ENCODE results near the gene CACNA1B. TPM values are rescaled to one million over a fixed set of nuclear protein-coding genes. Genes with fewer than 3 reads are reported as not detected.
"Not testable (repeated sequence)": the region's sequence is repeated elsewhere in the genome, so short reads cannot be mapped to it uniquely, and the experiment has no call there.

CACNA1B gene
- total RNA-seq, 1 donor from 2014 or later: 0.07 TPM

- no peak for DNase-seq (ENCODE audit: low read depth, low spot score)
Measured at GRCh38 chr9:138069731-138070456, 192.3 kb downstream of the CACNA1B start.

- no peak for DNase-seq (ENCODE audit: low read depth, low spot score)
Measured at GRCh38 chr9:138070815-138071214, 193.2 kb downstream of the CACNA1B start.

DNA sequence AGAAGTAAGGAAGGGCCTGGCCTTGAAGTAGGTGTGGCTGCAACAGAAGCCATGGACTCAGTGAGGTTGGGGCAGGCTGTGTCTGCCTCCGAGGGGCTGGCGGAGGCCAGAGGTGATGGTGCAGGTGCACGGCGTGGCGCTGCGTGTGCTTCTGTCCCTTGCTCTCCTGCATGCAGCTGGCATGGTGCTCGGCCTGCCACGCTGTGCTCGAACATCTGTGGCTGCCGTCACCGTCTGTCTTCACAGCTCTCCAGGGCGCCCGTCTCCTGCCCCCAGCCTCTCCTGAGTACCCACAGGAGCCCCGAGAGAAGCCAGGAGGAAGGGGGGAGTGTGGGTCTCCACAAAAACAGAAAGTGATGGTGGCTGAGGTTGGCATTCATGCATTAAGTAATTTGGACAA is 193.7 kb downstream of the CACNA1B start:
- no peak for DNase-seq (ENCODE audit: low read depth, low spot score)

- no peak for DNase-seq (ENCODE audit: low read depth, low spot score)
Measured at GRCh38 chr9:138071731-138072130, 194.1 kb downstream of the CACNA1B start.

DNA sequence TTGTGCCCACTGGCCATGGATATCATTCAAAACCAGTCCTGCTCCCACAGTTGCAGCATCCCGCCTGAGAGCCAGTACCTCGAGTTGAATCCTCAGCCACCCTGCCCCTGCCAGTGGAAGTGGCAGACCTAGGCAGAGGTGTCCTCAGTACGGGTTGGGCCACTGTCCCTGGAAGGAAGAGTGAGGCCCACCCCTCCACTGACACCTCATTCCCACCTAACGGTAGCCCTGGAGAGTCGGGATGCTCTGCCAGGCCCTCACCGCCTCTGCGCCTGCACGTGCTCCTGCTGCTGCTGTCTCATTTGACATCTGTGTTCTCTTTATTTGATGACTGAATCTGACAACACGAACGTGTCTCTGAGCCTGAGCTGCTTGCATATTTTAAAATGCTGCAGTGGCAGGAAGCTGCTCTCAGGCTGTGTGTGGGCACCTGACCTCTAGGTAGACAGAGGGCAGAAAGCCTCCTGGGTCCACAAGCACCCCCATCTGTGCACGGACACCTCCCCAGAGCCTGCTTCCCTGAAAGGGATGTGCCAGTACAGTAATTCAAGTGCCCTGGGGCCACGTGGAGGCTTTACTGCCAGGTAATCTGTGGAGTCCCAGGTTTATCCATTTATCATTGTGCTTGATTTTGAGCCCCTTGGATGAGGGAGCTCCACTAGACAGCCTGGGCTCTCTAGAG is 194.7 kb downstream of the CACNA1B start:
- no peak for DNase-seq (ENCODE audit: low read depth, low spot score)

DNA sequence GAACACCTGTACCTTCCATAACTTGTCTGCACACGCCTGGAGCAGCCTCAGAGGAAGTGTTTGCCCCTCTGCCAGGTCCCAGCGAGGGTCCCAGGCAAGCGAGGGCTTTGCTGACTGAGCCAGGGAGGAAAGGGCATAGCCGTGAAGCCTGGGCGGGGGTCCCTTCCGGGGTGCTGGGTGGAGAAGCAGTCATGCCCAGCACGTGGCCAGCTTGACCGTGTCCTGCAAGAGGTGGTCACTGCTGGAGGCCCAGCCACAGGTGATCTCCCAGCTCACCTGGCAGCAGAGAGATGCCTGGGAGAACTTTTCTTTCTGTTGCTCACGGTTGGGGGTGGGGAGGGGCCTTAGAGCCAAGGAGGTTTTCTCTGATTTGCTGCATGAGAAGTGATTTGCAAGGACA is 195.3 kb downstream of the CACNA1B start:
- no peak for DNase-seq (ENCODE audit: low read depth, low spot score)

GRCh38 chr9:138073408-138073807 is 195.8 kb downstream of the CACNA1B start:
- no peak for DNase-seq (ENCODE audit: low read depth, low spot score)

DNA sequence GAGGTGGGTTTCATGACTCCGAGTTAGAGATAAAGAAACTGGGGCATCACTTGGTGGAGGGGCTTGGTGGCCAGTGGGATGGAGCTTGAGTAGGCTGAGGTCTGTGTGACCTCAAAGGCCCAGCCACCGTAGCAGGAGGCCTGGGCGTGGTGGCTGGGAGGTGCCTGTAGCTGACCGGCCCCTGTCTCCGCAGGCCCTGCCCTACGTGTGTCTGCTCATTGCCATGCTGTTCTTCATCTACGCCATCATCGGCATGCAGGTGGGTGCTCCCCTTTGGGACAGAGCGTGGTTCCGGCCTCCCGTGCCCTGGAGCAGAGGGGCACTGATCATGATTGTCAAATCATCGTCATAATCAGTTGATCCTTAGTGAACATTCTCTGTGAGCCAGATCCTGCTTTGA is 196.2 kb downstream of the CACNA1B start:
- DNase-seq (ENCODE audit: low read depth, low spot score): no peak

- DNase-seq (ENCODE audit: low read depth, low spot score): no peak
Measured at GRCh38 chr9:138074516-138074915, 196.9 kb downstream of the CACNA1B start.

GRCh38 chr9:138075496-138075895 is 197.9 kb downstream of the CACNA1B start:
- no peak for DNase-seq (ENCODE audit: low read depth, low spot score)

GRCh38 chr9:138075961-138076649 is 198.5 kb downstream of the CACNA1B start:
- no peak for DNase-seq (ENCODE audit: low read depth, low spot score)

DNA sequence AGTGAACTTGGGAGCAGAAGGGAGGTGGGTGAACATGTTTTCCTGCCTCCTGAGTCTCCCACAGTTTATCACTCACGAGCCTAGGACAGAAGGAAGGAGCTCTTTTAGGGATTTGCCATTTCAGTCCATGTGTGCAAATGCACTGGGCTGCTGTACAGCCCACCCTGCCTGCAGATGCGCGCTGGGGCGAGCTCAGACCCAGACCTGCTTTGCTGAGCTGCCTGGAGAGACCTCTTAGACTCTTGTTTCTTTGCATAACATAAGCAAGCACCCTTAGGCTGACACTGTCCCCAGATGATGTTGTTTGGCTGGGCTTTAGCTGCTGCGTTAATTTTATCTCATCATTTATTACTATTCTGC is 199.0 kb downstream of the CACNA1B start:
- DNase-seq (ENCODE audit: low read depth, low spot score): no peak

DNA sequence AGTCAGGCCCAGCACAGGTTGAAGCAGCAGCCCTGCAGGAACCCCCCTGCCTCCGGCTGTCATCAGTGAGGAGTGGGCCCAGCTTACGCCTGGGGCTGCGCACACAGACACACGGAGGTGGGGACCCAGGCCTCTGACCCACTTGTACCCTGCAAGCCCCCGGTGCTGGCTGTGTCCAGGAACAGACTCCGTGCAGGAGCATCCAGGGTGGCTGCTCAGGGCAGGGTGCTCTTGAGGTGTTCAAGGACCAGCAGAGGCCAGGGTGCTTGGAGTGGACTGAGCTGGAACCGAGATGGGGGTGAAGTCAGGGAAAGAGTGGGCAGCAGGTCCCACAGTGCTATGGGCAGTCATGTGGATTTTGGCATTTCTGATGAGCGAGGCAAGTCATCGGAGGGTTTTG is 199.5 kb downstream of the CACNA1B start:
- no peak for DNase-seq (ENCODE audit: low read depth, low spot score)

DNA sequence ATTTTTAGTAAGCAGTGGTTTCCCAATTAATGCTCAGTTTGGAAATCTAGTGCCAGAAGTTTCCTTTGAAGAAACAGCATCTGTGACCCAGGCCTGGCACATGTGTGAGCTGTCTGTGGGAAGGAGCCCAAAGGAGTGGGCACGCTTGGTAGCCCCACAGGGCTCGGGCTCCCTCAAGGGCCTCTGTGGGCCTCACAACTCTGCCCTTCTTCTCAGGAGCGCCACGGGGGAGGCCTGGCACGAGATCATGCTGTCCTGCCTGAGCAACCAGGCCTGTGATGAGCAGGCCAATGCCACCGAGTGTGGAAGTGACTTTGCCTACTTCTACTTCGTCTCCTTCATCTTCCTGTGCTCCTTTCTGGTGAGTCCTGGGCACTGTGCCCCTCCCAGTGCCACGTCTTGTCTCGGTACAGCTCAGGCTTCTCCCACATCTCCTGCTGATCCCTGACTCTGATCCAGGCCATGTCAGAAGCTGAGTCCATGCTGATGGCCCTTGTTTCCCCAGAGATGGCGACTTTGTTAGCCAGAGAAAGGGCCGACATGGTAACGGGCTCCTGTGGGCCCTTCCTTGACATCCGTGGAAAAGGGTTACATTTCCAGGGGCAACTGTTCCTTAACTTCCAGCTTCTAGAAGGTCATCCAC is 200.4 kb downstream of the CACNA1B start:
- no peak for DNase-seq (ENCODE audit: low read depth, low spot score)

- no peak for DNase-seq (ENCODE audit: low read depth, low spot score)
Measured at GRCh38 chr9:138078846-138079245, 201.3 kb downstream of the CACNA1B start.

- DNase-seq (ENCODE audit: low read depth, low spot score): no peak
Measured at GRCh38 chr9:138080979-138081378, 203.4 kb downstream of the CACNA1B start.

DNA sequence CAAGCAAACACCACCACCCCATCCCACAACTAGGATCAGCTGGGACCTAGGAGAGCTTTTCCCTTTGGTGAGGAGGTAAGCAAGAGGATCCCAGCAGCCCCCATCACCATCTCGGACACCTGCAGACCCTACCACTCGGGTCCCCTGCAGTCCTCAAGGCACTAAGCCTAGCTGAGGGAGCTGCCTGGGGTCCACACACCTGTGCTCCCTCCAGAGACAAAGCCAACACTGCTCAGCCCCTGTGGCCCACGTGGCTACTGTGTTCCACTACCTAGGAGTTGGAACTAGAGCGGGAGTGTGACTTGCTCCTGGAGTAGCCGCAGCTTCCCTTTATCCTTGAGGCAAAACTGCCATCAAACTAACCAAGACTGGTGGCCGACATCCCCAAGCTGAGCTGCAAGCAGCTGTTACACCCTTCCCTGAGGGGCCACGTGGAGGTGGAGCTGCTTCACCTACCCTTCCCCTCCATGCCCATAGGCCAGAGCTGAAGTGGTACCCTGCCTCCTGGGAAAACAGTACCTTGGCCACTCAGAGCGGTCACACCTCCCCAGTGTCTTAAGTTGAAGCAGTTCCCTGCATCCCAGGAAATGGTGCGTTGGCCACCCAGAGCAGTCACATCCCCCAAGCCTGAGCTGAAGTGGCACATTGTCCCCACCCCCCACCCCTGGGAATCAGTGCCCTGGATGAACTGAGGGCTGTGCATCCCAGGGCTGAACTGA is 205.5 kb downstream of the CACNA1B start:
- no peak for DNase-seq (ENCODE audit: low read depth, low spot score)

DNA sequence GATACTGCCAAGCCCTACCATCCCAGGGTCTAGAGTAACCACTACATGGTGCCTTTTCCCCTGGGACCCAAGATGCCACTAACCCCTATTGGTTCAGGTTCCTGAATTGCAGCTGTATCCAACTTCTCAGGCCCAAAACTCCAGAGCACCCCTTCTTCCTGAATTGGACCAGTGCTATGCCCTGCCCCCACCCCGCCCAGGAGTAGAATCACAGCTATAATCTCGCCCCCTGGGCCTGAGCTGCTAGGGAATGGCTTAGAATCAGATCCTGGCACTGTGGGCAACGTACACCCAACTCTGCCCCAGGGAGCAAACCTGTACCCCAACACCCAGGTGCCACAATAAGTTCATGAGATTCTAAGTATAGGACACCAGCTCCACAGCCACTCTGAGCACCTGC is 206.3 kb downstream of the CACNA1B start:
- no peak for DNase-seq (ENCODE audit: low read depth, low spot score)

GRCh38 chr9:138085568-138085967 is 208.0 kb downstream of the CACNA1B start:
- no peak for DNase-seq (ENCODE audit: low read depth, low spot score)

GRCh38 chr9:138092057-138092456 is 214.5 kb downstream of the CACNA1B start:
- DNase-seq (ENCODE audit: low read depth, low spot score): not testable (repeated sequence)

DNA sequence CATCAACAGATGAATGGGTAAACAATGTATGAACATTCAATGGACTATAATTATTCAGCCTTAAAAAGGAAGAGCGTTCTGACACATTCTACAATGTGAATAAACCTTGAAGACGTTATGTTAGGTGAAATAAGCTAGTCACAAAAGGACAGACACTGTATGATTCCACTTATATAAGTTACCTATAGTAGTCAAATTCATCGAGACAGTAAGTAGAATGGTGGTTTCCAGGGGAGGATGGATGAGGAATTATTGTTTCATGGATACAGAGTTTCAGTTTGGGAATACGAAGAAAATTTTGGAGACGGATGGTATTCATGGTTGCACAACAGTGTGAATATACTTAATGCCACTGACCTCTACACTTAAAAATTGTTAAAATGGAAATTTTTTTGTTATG is 216.4 kb downstream of the CACNA1B start:
- DNase-seq (ENCODE audit: low read depth, low spot score): no peak

All from pulmonary artery endothelial cell (primary cell).